GM19328 (cell line): Measurements from ENCODE around the gene ELOVL5.

Source experiments
- ATAC-seq: cut with Tn5 transposase; IDR thresholded peaks from one replicate; pipeline ENCODE4 v1.9.1; 2021; ENCODE audit warnings: mild to moderate bottlenecking, moderate library complexity; ENCODE audit not compliant: unreplicated experiment

The ELOVL5 gene

GRCh38 chr6:53244399-53244931, 104.3 kb downstream of the ELOVL5 start:
- peak; percentile 17 for ATAC-seq

- ATAC-seq = no peak
Observed at GRCh38 chr6:53241938-53242337, 106.8 kb downstream of the ELOVL5 start.

GRCh38 chr6:53240761-53241160, 108.0 kb downstream of the ELOVL5 start:
- ATAC-seq = no peak

- ATAC-seq = no peak
Observed at GRCh38 chr6:53240139-53240538, 108.6 kb downstream of the ELOVL5 start.

- no peak for ATAC-seq
Observed at GRCh38 chr6:53239526-53239925, 109.2 kb downstream of the ELOVL5 start.

GRCh38 chr6:53238311-53238710, 110.4 kb downstream of the ELOVL5 start:
- ATAC-seq = no peak

- ATAC-seq = no peak
Observed at GRCh38 chr6:53236241-53236640, 112.5 kb downstream of the ELOVL5 start.

GRCh38 chr6:53235508-53235907, 113.2 kb downstream of the ELOVL5 start:
- ATAC-seq = no peak

- ATAC-seq = no peak
Observed at GRCh38 chr6:53233309-53233708, 115.4 kb downstream of the ELOVL5 start.

- ATAC-seq = no peak
Observed at GRCh38 chr6:53230775-53231467, 117.8 kb downstream of the ELOVL5 start.

GRCh38 chr6:53227847-53228246, 120.9 kb downstream of the ELOVL5 start:
- ATAC-seq = no peak

GRCh38 chr6:53220605-53221004, 128.1 kb downstream of the ELOVL5 start:
- no peak for ATAC-seq
